B cell (primary cell): ENCODE measurements around the gene KIF4B. TPM values are rescaled to one million over a fixed set of nuclear protein-coding genes. Genes with fewer than 3 reads are reported as not detected.

ENCODE experiments used
- ATAC-seq: fragments of 200-7000 bp; cut with Tn5 transposase; one replicate; pipeline ENCODE4 v1.10.0; 2021; ENCODE audit warnings: low read depth, mild to moderate bottlenecking, moderate number of reproducible peaks, moderate library complexity
- CTCF ChIA-PET: fragments of 350-600 bp; sonication (Branson Sonifier 250); formaldehyde crosslinking; loops from one replicate; lab custom pipeline; 2021; ENCODE audit warnings: antibody characterized with exemption, inconsistent platforms; lab: Charles Lee
- POLR2A ChIA-PET: fragments of 350-600 bp; sonication (Branson Sonifier 250); formaldehyde crosslinking; loops from one replicate; lab custom pipeline; 2021; ENCODE audit warnings: antibody characterized with exemption; lab: Charles Lee
- DNase-seq: peaks from one replicate; pipeline ENCODE4 v3.0.0; 2013
- H2AFZ ChIP-seq: 2 replicates; pipeline ENCODE4 v1.6.1; 2012; ENCODE audit warnings: mild to moderate bottlenecking, low read depth, low read length; ENCODE audit not compliant: insufficient read depth, poor library complexity, severe bottlenecking
- H3K27ac ChIP-seq, 2 donors: 1 replicate in 1 of 2; 2 replicates in 1 of 2; pipeline ENCODE4 v1.5.1; 2012 to 2013; ENCODE audit warnings: low read length in 2 of 2, mild to moderate bottlenecking in 2 of 2, moderate library complexity in 1 of 2
- H3K27me3 ChIP-seq, 4 experiments: fragments of 200-600 bp in 1 of 4; sonication (generic) in 1 of 4; replicated peaks in 1 of 4; 1 replicate in 2 of 4; 2 replicates in 2 of 4; pipeline versions ENCODE4 v1.6.1 to v1.7.0; 2013 to 2016; ENCODE audit warnings: low read length in 3 of 4, mild to moderate bottlenecking in 2 of 4, mixed read lengths in 1 of 4, moderate library complexity in 1 of 4; ENCODE audit not compliant: insufficient read depth in 4 of 4, control insufficient read depth in 3 of 4; ENCODE audit errors: control extremely low read depth in 1 of 4
- H3K36me3 ChIP-seq, 2 experiments: replicated peaks in 1 of 2; 1 replicate in 1 of 2; 2 replicates in 1 of 2; pipeline versions ENCODE4 v1.6.1 to v1.7.1; 2013; ENCODE audit warnings: low read length in 1 of 2; ENCODE audit not compliant: insufficient read depth in 2 of 2, control insufficient read depth in 1 of 2; ENCODE audit errors: control extremely low read depth in 1 of 2, extremely low read depth in 1 of 2
- H3K4me1 ChIP-seq, 2 donors: fragments of 200-600 bp in 1 of 2; sonication (generic) in 1 of 2; 1 replicate in 1 of 2; 2 replicates in 1 of 2; pipeline versions ENCODE4 v1.5.1 to v1.6.1; 2013 to 2017; ENCODE audit warnings: low read length in 2 of 2; ENCODE audit not compliant: control insufficient read depth in 2 of 2, insufficient read depth in 2 of 2
- H3K4me2 ChIP-seq: replicated peaks from 2 replicates; pipeline ENCODE3; 2012; ENCODE audit warnings: mild to moderate bottlenecking, low read depth, low read length; ENCODE audit not compliant: poor library complexity, severe bottlenecking
- H3K4me3 ChIP-seq, 5 experiments: fragments of 200-600 bp in 1 of 5; sonication (generic) in 1 of 5; 1 replicate in 3 of 5; 2 replicates in 2 of 5; pipeline versions ENCODE4 v1.5.1 to v1.7.0; 2011 to 2016; ENCODE audit warnings: low read length in 4 of 5, mild to moderate bottlenecking in 4 of 5, low read depth in 2 of 5, control low read depth in 1 of 5, moderate library complexity in 1 of 5; ENCODE audit not compliant: insufficient read depth in 1 of 5; ENCODE audit errors: control extremely low read depth in 1 of 5, extremely low read depth in 1 of 5
- H3K79me2 ChIP-seq: fragments of 200-600 bp; sonication (generic); one replicate; pipeline ENCODE4 v1.6.0; 2016; ENCODE audit warnings: low read length; ENCODE audit not compliant: control insufficient read depth, insufficient read depth
- H3K9ac ChIP-seq: fragments of 200-600 bp; sonication (generic); 2 replicates; pipeline ENCODE4 v1.6.1; 2017; ENCODE audit warnings: mild to moderate bottlenecking, low read length, moderate library complexity
- H3K9me3 ChIP-seq, 3 donors: one replicate each; pipeline versions ENCODE4 v1.6.1 to v1.7.1; 2013; ENCODE audit warnings: low read length in 2 of 3; ENCODE audit not compliant: control insufficient read depth in 2 of 3, insufficient read depth in 1 of 3; ENCODE audit errors: control extremely low read depth in 1 of 3
- H4K20me1 ChIP-seq: 2 replicates; pipeline ENCODE4 v1.6.0; 2012; ENCODE audit warnings: mild to moderate bottlenecking, low read length; ENCODE audit not compliant: insufficient read depth, control insufficient read depth, poor library complexity, severe bottlenecking
- H3K27ac Mint-ChIP-seq: one replicate; pipeline ENCODE4 v1.8.0; 2021; ENCODE audit warnings: mixed read lengths
- H3K27me3 Mint-ChIP-seq: one replicate; pipeline ENCODE4 v1.8.0; 2021; ENCODE audit warnings: mixed read lengths
- H3K4me1 Mint-ChIP-seq: one replicate; pipeline ENCODE4 v1.8.0; 2021; ENCODE audit warnings: mixed read lengths
- H3K4me3 Mint-ChIP-seq: one replicate; pipeline ENCODE4 v1.8.0; 2021; ENCODE audit warnings: mixed read lengths
- H3K9me3 Mint-ChIP-seq: one replicate; pipeline ENCODE4 v1.8.0; 2022; ENCODE audit warnings: mixed read lengths; ENCODE audit not compliant: insufficient read depth
- CTCF ChIP-seq: fragments of 200-600 bp; IDR thresholded peaks from one replicate; pipeline ENCODE4 v1.8.0; 2022; ENCODE audit warnings: antibody characterized with exemption, mild to moderate bottlenecking
- EZH2 ChIP-seq: IDR thresholded peaks from 2 replicates; pipeline ENCODE4 v1.6.1; 2012; ENCODE audit warnings: borderline replicate concordance, low read depth, mild to moderate bottlenecking, moderate library complexity, low read length; ENCODE audit not compliant: insufficient read depth, poor library complexity, severe bottlenecking
- WGBS: methylation state at CpG from one replicate; pipeline ENCODE4 v1.1.5; 2013; ENCODE audit warnings: missing lambda C conversion rate; ENCODE audit not compliant: insufficient coverage; 5-methylcytosine and 5-hydroxymethylcytosine counted together
- intact Hi-C: fragments of 100-400 bp; cut with micrococcal nuclease; formaldehyde crosslinking; loops from one replicate; pipeline ENCODE4 v1.10.0; 2022
- polyA plus RNA-seq: library from polyadenylated mRNA; depleted of rRNA; stranded (reverse); fragments of >200 nt; gene quantifications from 2 replicates; pipeline ENCODE4 v1.2.3, GENCODE V29; 2012
- total RNA-seq, 2 donors: library from RNA; stranded (reverse); fragments of 120-200 nt in 1 of 2; gene quantifications; 1 replicate in 1 of 2; 2 replicates in 1 of 2; pipeline versions ENCODE4 v1.2.3 to v1.2.4, GENCODE V29; 2013 to 2022

Gene KIF4B
- total and polyA plus RNA-seq, 2 donors (not counting 1 experiment from before 2014, with no cell fraction given), result not detected

- H3K4me2 ChIP-seq, result no peak overlapping the region
- H3K4me3 ChIP-seq, result no peak overlapping the region
- POLR2A ChIA-PET, result no interaction called here
- H3K79me2 ChIP-seq, result no peaks in the 10 kb centered on the region
- no peak overlapping the region for H2AFZ ChIP-seq
- Mint-ChIP-seq H3K4me1 (no peaks in the 10 kb centered on the region), H3K27ac (no peak overlapping the region), H3K9me3 (no peaks in the 10 kb centered on the region), H3K4me3 (no peak overlapping the region), H3K27me3 (peaks cover 8% of the 10 kb centered on the region)
- 71% methylated on average over 5 of the region's 8 CpGs for WGBS
- no peak for TF ChIP-seq EZH2
- TF ChIP-seq CTCF, result no peak
- H3K36me3 ChIP-seq, result no peaks in the 10 kb centered on the region
- no peak overlapping the region for H3K27ac ChIP-seq
- H3K9ac ChIP-seq, result no peak overlapping the region
- intact Hi-C loops, result no loop called here
- CTCF ChIA-PET, result no interaction called here
- H3K27me3 ChIP-seq, result no peaks in the 10 kb centered on the region
- no peaks in the 10 kb centered on the region for H3K9me3 ChIP-seq
- H3K4me1 ChIP-seq, result no peaks in the 10 kb centered on the region
- ATAC-seq (no peak), DNase-seq (no peak)
- no peaks in the 10 kb centered on the region for H4K20me1 ChIP-seq
Observed at GRCh38 chr5:155056644-155057269, 43.2 kb downstream of the KIF4B start.

GRCh38 chr5:155057626-155058025, 44.1 kb downstream of the KIF4B start:
- CTCF ChIA-PET, result no interaction called here
- H3K79me2 ChIP-seq, result no peaks in the 10 kb centered on the region
- WGBS, result no CpG with 5 or more reads among the region's 1 CpG
- no peaks in the 10 kb centered on the region for H3K36me3 ChIP-seq
- no peaks in the 10 kb centered on the region for H4K20me1 ChIP-seq
- H3K9me3 ChIP-seq, result no peaks in the 10 kb centered on the region
- Mint-ChIP-seq H3K4me3 (no peak overlapping the region), H3K27ac (no peak overlapping the region), H3K4me1 (no peaks in the 10 kb centered on the region), H3K27me3 (peaks cover 8% of the 10 kb centered on the region), H3K9me3 (no peaks in the 10 kb centered on the region)
- H3K27ac ChIP-seq, result no peak overlapping the region
- DNase-seq (no peak), ATAC-seq (no peak)
- intact Hi-C loops, result no loop called here
- H3K4me1 ChIP-seq, result no peaks in the 10 kb centered on the region
- H3K4me2 ChIP-seq, result no peak overlapping the region
- no peak overlapping the region for H3K4me3 ChIP-seq
- no peak overlapping the region for H2AFZ ChIP-seq
- TF ChIP-seq CTCF, result no peak
- TF ChIP-seq EZH2, result no peak
- POLR2A ChIA-PET, result no interaction called here
- H3K27me3 ChIP-seq, result no peaks in the 10 kb centered on the region
- no peak overlapping the region for H3K9ac ChIP-seq
